ENCODE data around the gene TGM3. TPM values are rescaled to one million over a fixed set of nuclear protein-coding genes. Genes with fewer than 3 reads are reported as not detected.

TGM3 gene
- total RNA-seq, 1 experiment from 2014 or later: 0.11 TPM

DNA sequence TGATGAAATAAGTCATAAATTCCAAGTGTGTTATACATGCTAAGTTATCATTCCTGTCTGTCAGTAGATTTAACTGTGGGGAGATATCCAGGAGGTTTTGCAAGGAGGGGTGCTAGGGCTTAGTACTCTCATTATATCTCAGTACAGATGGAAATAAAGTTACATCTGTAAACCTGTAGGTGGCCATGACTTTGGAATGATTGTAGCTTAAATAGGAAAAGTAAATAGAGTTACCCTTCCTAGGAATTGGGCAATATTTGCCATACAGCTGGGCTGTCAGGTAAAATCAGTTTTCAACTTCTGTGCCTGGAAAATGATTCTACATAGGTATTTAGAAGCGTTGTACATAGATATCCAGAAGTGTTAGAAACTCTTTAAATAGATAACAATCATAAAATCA is 19.8 kb upstream of the TGM3 start:
- POLR2A ChIA-PET: no interaction called here
- H3K27me3 Mint-ChIP-seq (ENCODE audit: low read depth): 0 out of 2 replicates have a peak, but pooled peaks cover 2% of the 10 kb centered on the region
- H3K9me3 Mint-ChIP-seq: peaks cover 10% of the 10 kb centered on the region
- CTCF ChIA-PET: interaction anchor here (1.5 to 1.6 kb wide), 2 partner anchors 39 to 71 kb away, joined by 4 read pairs; no protein-coding TSS in a partner anchor
- H3K27ac Mint-ChIP-seq: no peak overlapping the region
- H3K4me1 Mint-ChIP-seq: no peaks in the 10 kb centered on the region
- H3K4me3 Mint-ChIP-seq: no peak overlapping the region
- TF ChIP-seq NR2C2 (CRISPR knock-in tag; IDR thresholded peaks at IDR 0.05): no peak
- ATAC-seq: no peak
- H3K36me3 Mint-ChIP-seq: peaks cover 5% of the 10 kb centered on the region; the same call in 1 of the 2 replicates
- no peak for DNase-seq (ENCODE audit: low spot score)

GRCh38 chr20:2279253-2279779 is 16.5 kb upstream of the TGM3 start:
- 0 out of 2 replicates have a peak, but pooled peaks cover 2% of the 10 kb centered on the region for H3K27me3 Mint-ChIP-seq (ENCODE audit: low read depth)
- H3K4me3 Mint-ChIP-seq: no peak overlapping the region
- ATAC-seq: no peak
- H3K4me1 Mint-ChIP-seq: no peaks in the 10 kb centered on the region
- DNase-seq (ENCODE audit: low spot score): no peak
- H3K27ac Mint-ChIP-seq: no peak overlapping the region
- ChIA-PET CTCF (interaction anchor here (1.2 kb wide), 1 partner anchor 72 kb away, joined by 5 read pairs; no protein-coding TSS in a partner anchor), POLR2A (no interaction called here)
- H3K36me3 Mint-ChIP-seq: peaks cover 8% of the 10 kb centered on the region; the same call in 1 of the 2 replicates
- H3K9me3 Mint-ChIP-seq: peaks cover 14% of the 10 kb centered on the region
- TF ChIP-seq KAT7 (CRISPR knock-in tag; IDR thresholded peaks at IDR 0.05; ENCODE audit: borderline replicate concordance) (no peak), CBFB (CRISPR knock-in tag; IDR thresholded peaks at IDR 0.05; ENCODE audit: low read depth) (no peak), EMX1 (CRISPR knock-in tag; IDR thresholded peaks at IDR 0.05) (no peak), ZNF671 (CRISPR knock-in tag; IDR thresholded peaks at IDR 0.05) (no peak), JUN (CRISPR knock-in tag; IDR thresholded peaks at IDR 0.05) (no peak), E2F1 (CRISPR knock-in tag; IDR thresholded peaks at IDR 0.05) (no peak), FOXK1 (CRISPR knock-in tag; IDR thresholded peaks at IDR 0.05) (no peak), CDX4 (CRISPR knock-in tag; IDR thresholded peaks at IDR 0.05; ENCODE audit: borderline replicate concordance) (no peak), NFE2L1 (CRISPR knock-in tag; IDR thresholded peaks at IDR 0.05) (no peak), ERG (CRISPR knock-in tag; IDR thresholded peaks at IDR 0.05) (no peak), USF1 (CRISPR knock-in tag; IDR thresholded peaks at IDR 0.05) (no peak), ZNF138 (CRISPR knock-in tag; conservative IDR thresholded peaks at IDR 0.05) (no peak), TEAD1 (CRISPR knock-in tag; IDR thresholded peaks at IDR 0.05) (no peak), STAT6 (CRISPR knock-in tag; conservative IDR thresholded peaks at IDR 0.05; ENCODE audit: low read depth) (no peak)
- TF ChIP-seq, protein P1, sequence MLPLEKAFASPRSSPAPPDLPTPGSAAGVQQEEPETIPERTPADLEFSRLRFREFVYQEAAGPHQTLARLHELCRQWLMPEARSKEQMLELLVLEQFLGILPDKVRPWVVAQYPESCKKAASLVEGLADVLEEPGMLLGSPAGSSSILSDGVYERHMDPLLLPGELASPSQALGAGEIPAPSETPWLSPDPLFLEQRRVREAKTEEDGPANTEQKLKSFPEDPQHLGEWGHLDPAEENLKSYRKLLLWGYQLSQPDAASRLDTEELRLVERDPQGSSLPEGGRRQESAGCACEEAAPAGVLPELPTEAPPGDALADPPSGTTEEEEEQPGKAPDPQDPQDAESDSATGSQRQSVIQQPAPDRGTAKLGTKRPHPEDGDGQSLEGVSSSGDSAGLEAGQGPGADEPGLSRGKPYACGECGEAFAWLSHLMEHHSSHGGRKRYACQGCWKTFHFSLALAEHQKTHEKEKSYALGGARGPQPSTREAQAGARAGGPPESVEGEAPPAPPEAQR (CRISPR knock-in tag; IDR thresholded peaks at IDR 0.05): no peak
- TF ChIP-seq, protein P2, sequence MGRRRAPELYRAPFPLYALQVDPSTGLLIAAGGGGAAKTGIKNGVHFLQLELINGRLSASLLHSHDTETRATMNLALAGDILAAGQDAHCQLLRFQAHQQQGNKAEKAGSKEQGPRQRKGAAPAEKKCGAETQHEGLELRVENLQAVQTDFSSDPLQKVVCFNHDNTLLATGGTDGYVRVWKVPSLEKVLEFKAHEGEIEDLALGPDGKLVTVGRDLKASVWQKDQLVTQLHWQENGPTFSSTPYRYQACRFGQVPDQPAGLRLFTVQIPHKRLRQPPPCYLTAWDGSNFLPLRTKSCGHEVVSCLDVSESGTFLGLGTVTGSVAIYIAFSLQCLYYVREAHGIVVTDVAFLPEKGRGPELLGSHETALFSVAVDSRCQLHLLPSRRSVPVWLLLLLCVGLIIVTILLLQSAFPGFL (CRISPR knock-in tag; IDR thresholded peaks at IDR 0.05; ENCODE audit: borderline replicate concordance): no peak
- TF ChIP-seq, protein P3, sequence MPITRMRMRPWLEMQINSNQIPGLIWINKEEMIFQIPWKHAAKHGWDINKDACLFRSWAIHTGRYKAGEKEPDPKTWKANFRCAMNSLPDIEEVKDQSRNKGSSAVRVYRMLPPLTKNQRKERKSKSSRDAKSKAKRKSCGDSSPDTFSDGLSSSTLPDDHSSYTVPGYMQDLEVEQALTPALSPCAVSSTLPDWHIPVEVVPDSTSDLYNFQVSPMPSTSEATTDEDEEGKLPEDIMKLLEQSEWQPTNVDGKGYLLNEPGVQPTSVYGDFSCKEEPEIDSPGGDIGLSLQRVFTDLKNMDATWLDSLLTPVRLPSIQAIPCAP (CRISPR knock-in tag; IDR thresholded peaks at IDR 0.05): no peak
- TF ChIP-seq, protein P4, sequence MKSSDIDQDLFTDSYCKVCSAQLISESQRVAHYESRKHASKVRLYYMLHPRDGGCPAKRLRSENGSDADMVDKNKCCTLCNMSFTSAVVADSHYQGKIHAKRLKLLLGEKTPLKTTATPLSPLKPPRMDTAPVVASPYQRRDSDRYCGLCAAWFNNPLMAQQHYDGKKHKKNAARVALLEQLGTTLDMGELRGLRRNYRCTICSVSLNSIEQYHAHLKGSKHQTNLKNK (CRISPR knock-in tag; IDR thresholded peaks at IDR 0.05): no peak
